Measurements from ENCODE around the gene BCAR3. TPM values are rescaled to one million over a fixed set of nuclear protein-coding genes. Genes with fewer than 3 reads are reported as not detected.
"Not testable (repeated sequence)": the region's sequence is repeated elsewhere in the genome, so short reads cannot be mapped to it uniquely, and the experiment has no call there.

The BCAR3 gene
- total RNA-seq, 1 experiment from 2014 or later: 9.3 TPM

DNA sequence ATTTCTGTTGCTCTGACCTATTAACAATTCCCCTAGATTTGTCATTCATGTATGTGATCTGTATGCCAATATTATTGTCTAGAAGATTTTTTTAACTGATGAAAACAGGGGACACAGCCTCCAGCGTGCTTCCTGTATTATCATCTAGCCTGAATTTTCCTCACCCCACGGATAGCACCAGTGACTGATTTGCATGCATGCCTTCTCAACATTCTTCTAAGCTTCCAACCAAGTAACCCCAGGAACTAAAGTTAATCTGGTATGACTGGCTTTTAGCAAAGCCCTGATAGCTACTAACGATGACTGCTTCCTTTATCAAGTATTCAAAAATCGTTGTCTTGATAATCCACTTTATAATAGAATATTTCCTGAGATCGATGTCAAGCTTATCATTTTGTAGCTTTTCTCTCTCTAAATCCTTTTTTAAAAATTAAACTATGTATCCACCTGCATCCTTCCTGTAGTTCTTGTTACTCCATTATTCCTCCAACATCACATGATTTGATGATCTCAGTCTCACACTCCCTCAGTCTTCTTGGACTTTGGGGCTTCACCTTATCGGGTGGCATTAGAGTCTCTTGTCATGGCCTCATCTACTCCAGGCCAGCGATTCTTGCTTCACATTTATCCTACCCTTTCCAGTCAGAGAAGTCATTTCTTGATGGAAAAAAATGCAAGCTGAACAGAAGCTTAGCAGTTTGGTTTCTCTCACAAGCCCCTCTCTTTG is 19.0 kb downstream of the BCAR3 start:
- Mint-ChIP-seq H3K27me3 (ENCODE audit: insufficient read depth, unreplicated experiment) (no peaks in the 10 kb centered on the region), H3K9me3 (ENCODE audit: unreplicated experiment) (no peaks in the 10 kb centered on the region), H3K36me3 (ENCODE audit: insufficient read depth, unreplicated experiment) (no peaks in the 10 kb centered on the region), H3K4me1 (ENCODE audit: low read depth, unreplicated experiment) (peaks cover 24% of the 10 kb centered on the region), H3K4me3 (ENCODE audit: unreplicated experiment) (no peak overlapping the region), H3K27ac (ENCODE audit: unreplicated experiment) (peak overlapping the region; percentile 2)
- Histone ChIP-seq H3K9me3 (no peaks in the 10 kb centered on the region), H3K36me3 (ENCODE audit: control insufficient read depth, insufficient read depth, low read length) (no peaks in the 10 kb centered on the region), H3K4me3 (ENCODE audit: low read depth, low read length) (no peak overlapping the region), H3K27me3 (replicated peaks; ENCODE audit: control insufficient read depth, insufficient read depth, low read length) (no peaks in the 10 kb centered on the region), H3K4me1 (peaks cover 39% of the 10 kb centered on the region)
- intact Hi-C loops (cut with micrococcal nuclease; ENCODE audit: unreplicated experiment): no loop called here
- TF ChIP-seq, protein P1, sequence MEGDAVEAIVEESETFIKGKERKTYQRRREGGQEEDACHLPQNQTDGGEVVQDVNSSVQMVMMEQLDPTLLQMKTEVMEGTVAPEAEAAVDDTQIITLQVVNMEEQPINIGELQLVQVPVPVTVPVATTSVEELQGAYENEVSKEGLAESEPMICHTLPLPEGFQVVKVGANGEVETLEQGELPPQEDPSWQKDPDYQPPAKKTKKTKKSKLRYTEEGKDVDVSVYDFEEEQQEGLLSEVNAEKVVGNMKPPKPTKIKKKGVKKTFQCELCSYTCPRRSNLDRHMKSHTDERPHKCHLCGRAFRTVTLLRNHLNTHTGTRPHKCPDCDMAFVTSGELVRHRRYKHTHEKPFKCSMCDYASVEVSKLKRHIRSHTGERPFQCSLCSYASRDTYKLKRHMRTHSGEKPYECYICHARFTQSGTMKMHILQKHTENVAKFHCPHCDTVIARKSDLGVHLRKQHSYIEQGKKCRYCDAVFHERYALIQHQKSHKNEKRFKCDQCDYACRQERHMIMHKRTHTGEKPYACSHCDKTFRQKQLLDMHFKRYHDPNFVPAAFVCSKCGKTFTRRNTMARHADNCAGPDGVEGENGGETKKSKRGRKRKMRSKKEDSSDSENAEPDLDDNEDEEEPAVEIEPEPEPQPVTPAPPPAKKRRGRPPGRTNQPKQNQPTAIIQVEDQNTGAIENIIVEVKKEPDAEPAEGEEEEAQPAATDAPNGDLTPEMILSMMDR (IDR thresholded peaks at IDR 0.05; ENCODE audit: insufficient read depth in 1 of 2, low read depth in 1 of 2, low read length in 1 of 2, severe bottlenecking in 1 of 2, unreplicated experiment in 1 of 2): no peak
- DNase-seq: no peak
- ChIA-PET POLR2A (no interaction called here), CTCF (no interaction called here)
- no TSS peak for BruUV-seq (replicated peaks)

DNA sequence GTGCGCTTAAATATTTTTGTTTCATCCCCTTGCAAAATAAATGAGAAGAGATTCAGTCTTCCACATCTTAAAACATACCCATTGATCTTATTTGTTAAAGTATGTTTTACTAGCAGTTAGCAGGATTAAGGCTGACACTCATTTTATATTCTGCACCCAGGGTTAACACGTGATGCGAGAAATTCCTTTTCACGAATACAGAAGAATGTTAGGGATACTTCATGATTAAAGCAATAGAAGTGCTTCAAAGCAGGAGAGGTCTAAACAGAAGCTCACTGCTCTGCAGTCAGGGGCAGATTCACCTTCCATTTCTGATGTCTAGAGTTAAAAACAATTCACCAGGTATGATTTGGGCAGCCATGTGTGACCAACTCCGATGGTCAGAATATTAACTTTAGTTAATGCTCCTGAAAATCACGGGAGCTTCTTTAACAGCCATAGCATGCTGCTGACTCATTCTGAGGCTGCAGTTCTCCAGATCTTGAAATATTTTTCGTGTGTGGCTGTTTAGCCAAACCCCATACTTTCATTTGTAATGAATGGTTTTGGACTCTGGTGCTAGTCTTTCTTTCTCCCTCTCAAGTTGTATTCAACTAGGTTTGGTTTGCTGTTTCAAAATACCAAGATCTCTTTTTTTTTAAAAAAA is 19.7 kb downstream of the BCAR3 start:
- no peaks in the 10 kb centered on the region for H3K36me3 Mint-ChIP-seq (ENCODE audit: insufficient read depth, unreplicated experiment)
- intact Hi-C loops (cut with micrococcal nuclease; ENCODE audit: unreplicated experiment): no loop called here
- H3K27ac Mint-ChIP-seq (ENCODE audit: unreplicated experiment): peak overlapping the region; percentile 2
- ChIA-PET CTCF (no interaction called here), POLR2A (no interaction called here)
- H3K9me3 Mint-ChIP-seq (ENCODE audit: unreplicated experiment): no peaks in the 10 kb centered on the region
- H3K4me3 ChIP-seq (ENCODE audit: low read depth, low read length): no peak overlapping the region
- H3K4me1 Mint-ChIP-seq (ENCODE audit: low read depth, unreplicated experiment): peaks cover 24% of the 10 kb centered on the region
- H3K36me3 ChIP-seq (ENCODE audit: control insufficient read depth, insufficient read depth, low read length): no peaks in the 10 kb centered on the region
- no peaks in the 10 kb centered on the region for H3K9me3 ChIP-seq
- H3K27me3 Mint-ChIP-seq (ENCODE audit: insufficient read depth, unreplicated experiment): no peaks in the 10 kb centered on the region
- DNase-seq: no peak
- TF ChIP-seq, protein P1 (IDR thresholded peaks at IDR 0.05; ENCODE audit: insufficient read depth in 1 of 2, low read depth in 1 of 2, low read length in 1 of 2, severe bottlenecking in 1 of 2, unreplicated experiment in 1 of 2): no peak
- BruUV-seq (replicated peaks): no TSS peak
- H3K4me1 ChIP-seq: peaks cover 34% of the 10 kb centered on the region
- no peaks in the 10 kb centered on the region for H3K27me3 ChIP-seq (replicated peaks; ENCODE audit: control insufficient read depth, insufficient read depth, low read length)
- no peak overlapping the region for H3K4me3 Mint-ChIP-seq (ENCODE audit: unreplicated experiment)

DNA sequence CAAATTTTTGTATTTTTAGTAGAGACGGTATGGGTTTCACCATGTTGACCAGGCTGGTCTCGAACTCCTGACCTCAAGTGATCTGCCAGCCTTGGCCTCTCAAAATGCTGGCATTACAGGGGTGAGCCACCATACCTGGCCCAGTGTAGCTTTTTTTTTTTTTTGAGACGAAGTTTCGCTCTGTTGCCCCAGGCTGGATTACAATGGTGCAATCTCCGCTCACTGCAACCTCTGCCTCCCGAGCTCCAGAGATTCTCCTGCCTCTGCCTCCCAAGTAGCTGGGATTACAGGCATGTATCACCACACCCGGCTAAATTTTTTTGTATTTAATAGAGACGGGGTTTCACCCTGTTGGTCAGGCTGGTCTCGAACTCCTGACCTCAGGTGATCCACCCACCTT is 20.3 kb downstream of the BCAR3 start:
- H3K27me3 ChIP-seq (replicated peaks; ENCODE audit: control insufficient read depth, insufficient read depth, low read length); CTCF ChIA-PET; H3K9me3 ChIP-seq; H3K36me3 ChIP-seq (ENCODE audit: control insufficient read depth, insufficient read depth, low read length); BruUV-seq (replicated peaks); H3K27ac Mint-ChIP-seq (ENCODE audit: unreplicated experiment); H3K4me3 ChIP-seq (ENCODE audit: low read depth, low read length); H3K9me3 Mint-ChIP-seq (ENCODE audit: unreplicated experiment); intact Hi-C loops (cut with micrococcal nuclease; ENCODE audit: unreplicated experiment); H3K4me3 Mint-ChIP-seq (ENCODE audit: unreplicated experiment); DNase-seq; H3K36me3 Mint-ChIP-seq (ENCODE audit: insufficient read depth, unreplicated experiment); H3K27me3 Mint-ChIP-seq (ENCODE audit: insufficient read depth, unreplicated experiment): not testable (repeated sequence)
- peaks cover 34% of the 10 kb centered on the region for H3K4me1 ChIP-seq
- POLR2A ChIA-PET: interaction anchor here (0.6 kb wide), 1 partner anchor 385 kb away, joined by 4 read pairs; no protein-coding TSS in a partner anchor
- peaks cover 24% of the 10 kb centered on the region for H3K4me1 Mint-ChIP-seq (ENCODE audit: low read depth, unreplicated experiment)

Measured in Caco-2 (cell line).